Measurements from ENCODE around the gene NHSL1.

GRCh38 chr6:138427701-138428100, 71.6 kb downstream of the NHSL1 start:
- TF ChIP-seq CTCF (IDR thresholded peaks at IDR 0.05; ENCODE audit: low read length) = no peak
- TF ChIP-seq EZH2 (IDR thresholded peaks at IDR 0.05; ENCODE audit: borderline replicate concordance, low read length) = no peak
